ENCODE measurements around the gene VASP.

VASP gene

GRCh38 chr19:45506246-45506988 is 862 bp upstream of the VASP start:
- TF ChIP-seq PATZ1 (CRISPR knock-in tag; IDR thresholded peaks at IDR 0.05; ENCODE audit: borderline replicate concordance) (peak; percentile 67; the same call in 1 of the 2 replicates), BACH2 (CRISPR knock-in tag; IDR thresholded peaks at IDR 0.05; ENCODE audit: borderline replicate concordance) (no peak), CSRNP3 (CRISPR knock-in tag; IDR thresholded peaks at IDR 0.05) (no peak), ISL1 (CRISPR knock-in tag; IDR thresholded peaks at IDR 0.05) (no peak), CSDC2 (CRISPR knock-in tag; IDR thresholded peaks at IDR 0.05) (peak; percentile 28; the same call in 1 of the 2 replicates)
- ATAC-seq = peak; percentile 77

- no peak for ATAC-seq
- TF ChIP-seq ZC3H10 (CRISPR knock-in tag; IDR thresholded peaks at IDR 0.05) (no peak), ZFP3 (CRISPR knock-in tag; IDR thresholded peaks at IDR 0.05) (no peak)
These were observed 665 bp downstream of the VASP start for GRCh38 chr19:45507872-45508416.

DNA sequence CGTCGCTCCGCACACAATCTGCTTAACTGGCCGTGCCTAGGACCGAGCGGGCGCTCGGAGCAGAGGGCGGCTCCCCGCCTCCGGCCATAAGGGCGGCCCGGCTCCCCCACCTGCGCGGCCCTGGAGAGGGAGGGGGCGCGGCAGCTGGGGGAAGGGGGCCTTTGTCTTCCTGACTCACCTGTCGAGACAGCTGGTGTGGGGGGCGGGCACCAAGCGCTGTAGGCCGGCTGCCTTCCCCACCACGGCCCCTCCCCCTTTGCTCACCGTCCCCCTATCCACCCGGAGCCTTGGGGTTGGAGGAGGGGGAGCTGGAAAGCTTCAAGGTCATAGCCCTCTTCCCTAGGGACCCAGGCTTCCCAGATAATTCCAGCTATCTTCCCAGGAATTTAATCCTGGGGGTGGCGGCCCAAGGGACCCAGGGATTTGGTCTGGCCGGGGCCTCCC is 1.2 kb downstream of the VASP start:
- TF ChIP-seq ZC3H10 (CRISPR knock-in tag; IDR thresholded peaks at IDR 0.05) (no peak), ESRRG (CRISPR knock-in tag; IDR thresholded peaks at IDR 0.05) (no peak), ARNTL (CRISPR knock-in tag; IDR thresholded peaks at IDR 0.05; ENCODE audit: borderline replicate concordance, low read depth) (no peak), RARB (CRISPR knock-in tag; IDR thresholded peaks at IDR 0.05) (no peak)
- TF ChIP-seq, protein P1, sequence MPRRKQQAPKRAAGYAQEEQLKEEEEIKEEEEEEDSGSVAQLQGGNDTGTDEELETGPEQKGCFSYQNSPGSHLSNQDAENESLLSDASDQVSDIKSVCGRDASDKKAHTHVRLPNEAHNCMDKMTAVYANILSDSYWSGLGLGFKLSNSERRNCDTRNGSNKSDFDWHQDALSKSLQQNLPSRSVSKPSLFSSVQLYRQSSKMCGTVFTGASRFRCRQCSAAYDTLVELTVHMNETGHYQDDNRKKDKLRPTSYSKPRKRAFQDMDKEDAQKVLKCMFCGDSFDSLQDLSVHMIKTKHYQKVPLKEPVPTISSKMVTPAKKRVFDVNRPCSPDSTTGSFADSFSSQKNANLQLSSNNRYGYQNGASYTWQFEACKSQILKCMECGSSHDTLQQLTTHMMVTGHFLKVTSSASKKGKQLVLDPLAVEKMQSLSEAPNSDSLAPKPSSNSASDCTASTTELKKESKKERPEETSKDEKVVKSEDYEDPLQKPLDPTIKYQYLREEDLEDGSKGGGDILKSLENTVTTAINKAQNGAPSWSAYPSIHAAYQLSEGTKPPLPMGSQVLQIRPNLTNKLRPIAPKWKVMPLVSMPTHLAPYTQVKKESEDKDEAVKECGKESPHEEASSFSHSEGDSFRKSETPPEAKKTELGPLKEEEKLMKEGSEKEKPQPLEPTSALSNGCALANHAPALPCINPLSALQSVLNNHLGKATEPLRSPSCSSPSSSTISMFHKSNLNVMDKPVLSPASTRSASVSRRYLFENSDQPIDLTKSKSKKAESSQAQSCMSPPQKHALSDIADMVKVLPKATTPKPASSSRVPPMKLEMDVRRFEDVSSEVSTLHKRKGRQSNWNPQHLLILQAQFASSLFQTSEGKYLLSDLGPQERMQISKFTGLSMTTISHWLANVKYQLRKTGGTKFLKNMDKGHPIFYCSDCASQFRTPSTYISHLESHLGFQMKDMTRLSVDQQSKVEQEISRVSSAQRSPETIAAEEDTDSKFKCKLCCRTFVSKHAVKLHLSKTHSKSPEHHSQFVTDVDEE (CRISPR knock-in tag; IDR thresholded peaks at IDR 0.05) = no peak
- 0 out of 3 replicates have a peak, but pooled peaks have one; percentile 1 for ATAC-seq

DNA sequence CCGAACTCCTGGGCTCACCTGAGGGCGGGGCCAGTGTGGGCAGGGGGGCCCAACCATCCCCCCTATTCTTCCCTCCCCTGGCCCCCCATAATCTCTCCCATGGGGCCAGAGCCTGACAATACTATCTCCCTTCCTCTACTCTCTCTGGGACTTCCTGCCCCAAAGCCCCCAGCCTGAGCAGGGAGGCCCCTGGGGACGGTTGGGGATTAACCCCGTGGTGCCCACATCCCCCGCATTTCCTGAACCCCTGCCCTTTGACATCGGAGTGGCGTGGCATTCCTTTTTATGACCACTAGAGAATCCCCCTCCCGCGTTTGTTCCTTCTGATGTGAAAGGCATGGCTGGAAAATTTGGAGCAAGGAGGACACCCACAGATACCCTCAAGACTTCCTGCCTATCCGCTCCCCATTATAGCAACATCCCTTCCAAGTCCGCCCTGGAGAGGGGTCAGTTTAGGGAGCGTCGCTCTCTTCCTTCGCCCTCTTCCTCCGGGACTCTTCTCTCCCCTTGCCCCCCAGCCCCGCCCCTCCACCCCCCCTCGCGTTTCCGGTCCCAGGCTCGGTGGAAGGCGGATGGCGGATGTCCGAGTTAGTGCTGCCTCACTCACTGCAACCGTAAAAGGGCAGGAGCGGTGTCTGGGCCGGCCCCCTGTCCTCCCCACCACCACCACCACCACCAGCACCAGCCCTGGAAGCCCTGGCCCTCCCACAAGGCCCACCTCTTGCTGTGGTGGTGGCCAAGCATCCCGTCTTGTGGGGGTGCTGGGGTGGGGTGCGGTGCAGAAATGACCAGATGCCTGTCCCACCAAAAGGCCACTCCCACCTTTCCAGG is 1.8 kb downstream of the VASP start:
- ATAC-seq = peak; percentile 36
- TF ChIP-seq POU6F1 (CRISPR knock-in tag; IDR thresholded peaks at IDR 0.05; ENCODE audit: borderline replicate concordance, low read depth) (no peak), CSRNP3 (CRISPR knock-in tag; IDR thresholded peaks at IDR 0.05) (no peak), OSR1 (CRISPR knock-in tag; IDR thresholded peaks at IDR 0.05) (no peak), GLIS3 (CRISPR knock-in tag; IDR thresholded peaks at IDR 0.05) (no peak), TCF4 (CRISPR knock-in tag; IDR thresholded peaks at IDR 0.05; ENCODE audit: borderline replicate concordance) (no peak), PPARA (CRISPR knock-in tag; IDR thresholded peaks at IDR 0.05; ENCODE audit: borderline replicate concordance) (no peak), RARB (CRISPR knock-in tag; IDR thresholded peaks at IDR 0.05) (no peak), ZC3H10 (CRISPR knock-in tag; IDR thresholded peaks at IDR 0.05) (no peak), ISL1 (CRISPR knock-in tag; IDR thresholded peaks at IDR 0.05) (no peak), ZNF70 (CRISPR knock-in tag; IDR thresholded peaks at IDR 0.05) (no peak), PATZ1 (CRISPR knock-in tag; IDR thresholded peaks at IDR 0.05; ENCODE audit: borderline replicate concordance) (no peak), BACH2 (CRISPR knock-in tag; IDR thresholded peaks at IDR 0.05; ENCODE audit: borderline replicate concordance) (no peak)
- TF ChIP-seq, protein P1 (CRISPR knock-in tag; IDR thresholded peaks at IDR 0.05) = no peak

Measured in SK-N-SH treated with all-trans-retinoic acid at 6 μM for 48 hours (cell line).